ENCODE measurements around the gene SNX9.
"Not testable (repeated sequence)": the region's sequence is repeated elsewhere in the genome, so short reads cannot be mapped to it uniquely, and the experiment has no call there.

The SNX9 gene

DNA sequence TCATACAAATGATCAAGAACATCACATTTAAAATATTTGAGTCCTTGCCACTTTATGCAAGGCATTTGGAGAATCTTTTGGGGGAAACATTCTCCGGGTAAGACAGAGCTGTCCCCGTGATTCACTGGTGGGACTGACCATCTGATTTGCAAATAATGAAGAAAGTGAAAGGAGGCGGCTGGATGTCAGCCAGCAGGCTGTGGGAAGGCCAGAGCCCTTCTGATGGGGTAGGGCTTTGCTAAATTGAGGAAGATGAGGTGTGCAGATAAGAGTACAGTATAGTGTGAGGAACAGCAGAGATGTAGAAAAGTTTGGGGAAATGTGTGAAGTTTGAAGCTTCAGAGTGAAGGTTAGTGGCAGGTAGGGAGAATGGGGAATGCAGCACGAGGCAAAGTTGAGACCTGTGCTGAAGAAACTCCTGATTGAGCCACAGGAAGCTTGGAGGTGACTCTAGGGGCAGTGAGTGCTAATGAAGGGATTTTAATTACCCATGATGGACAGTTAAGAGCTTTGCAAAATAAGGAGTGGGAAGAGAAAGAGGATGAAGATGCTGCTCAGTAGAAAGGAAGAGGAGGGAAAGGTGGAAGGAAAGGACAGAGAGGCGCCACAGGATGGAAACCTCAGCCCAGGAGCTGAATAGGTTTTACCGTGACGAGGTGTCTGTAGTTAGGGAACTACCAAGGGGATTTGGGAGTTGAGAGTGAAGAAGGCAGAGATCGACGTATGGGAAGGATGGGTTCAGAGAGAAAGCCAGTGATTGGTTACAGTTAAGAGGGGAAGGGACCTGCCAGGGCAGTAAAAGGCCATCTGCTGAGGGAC, 68.7 kb downstream of the SNX9 start:
- DNase-seq = no peak

DNA sequence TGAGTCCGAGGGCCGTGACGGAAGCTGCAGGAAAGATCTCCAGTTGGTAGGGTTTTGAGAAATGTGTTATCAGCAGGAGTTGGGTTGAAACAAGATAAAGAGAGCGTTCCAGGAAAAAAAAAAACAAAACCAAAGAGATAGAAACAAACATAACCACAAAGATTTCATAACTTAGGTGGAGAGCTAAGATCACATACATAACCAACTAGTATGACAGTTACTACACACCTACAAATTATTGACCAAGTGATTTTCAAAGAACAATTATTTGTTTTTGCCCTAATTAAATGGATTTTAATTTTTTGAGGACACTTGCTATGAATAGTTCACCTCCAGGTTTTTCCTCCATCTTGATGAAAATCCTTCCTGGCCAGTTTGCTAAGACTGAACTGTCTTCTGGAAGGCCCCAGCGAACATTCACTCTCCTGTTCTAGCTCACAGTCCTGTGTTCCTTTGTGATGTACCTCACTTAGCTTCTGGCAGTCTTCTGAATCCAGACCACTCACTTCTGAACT, 69.4 kb downstream of the SNX9 start:
- DNase-seq = no peak

- peak; percentile 46 to 47 for DNase-seq
Observed at GRCh38 chr6:157893238-157893637, 70.2 kb downstream of the SNX9 start.

GRCh38 chr6:157895585-157895984, 72.5 kb downstream of the SNX9 start:
- no peak for DNase-seq

DNA sequence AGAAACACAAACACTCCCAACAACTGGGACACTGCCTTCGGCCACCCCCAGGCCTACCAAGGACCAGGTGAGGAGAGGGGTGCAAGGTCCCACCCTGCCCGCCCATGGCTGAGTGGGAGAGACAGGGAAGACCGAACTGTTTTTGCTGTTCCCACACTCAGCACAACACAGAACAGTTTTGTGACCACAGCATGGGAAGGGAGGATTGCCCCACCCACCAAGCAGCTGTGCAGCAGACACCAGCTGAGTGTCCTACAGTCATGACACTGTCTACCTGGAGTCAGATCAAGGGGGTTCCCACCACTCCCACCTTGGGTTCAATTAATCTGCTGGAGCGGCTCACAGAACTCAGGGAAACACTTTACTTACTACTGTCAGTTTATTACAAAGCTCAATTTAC, 73.9 kb downstream of the SNX9 start:
- no peak for DNase-seq

GRCh38 chr6:157898169-157898568, 75.1 kb downstream of the SNX9 start:
- DNase-seq = no peak

- DNase-seq = no peak
Observed at GRCh38 chr6:157898640-157899039, 75.6 kb downstream of the SNX9 start.

DNA sequence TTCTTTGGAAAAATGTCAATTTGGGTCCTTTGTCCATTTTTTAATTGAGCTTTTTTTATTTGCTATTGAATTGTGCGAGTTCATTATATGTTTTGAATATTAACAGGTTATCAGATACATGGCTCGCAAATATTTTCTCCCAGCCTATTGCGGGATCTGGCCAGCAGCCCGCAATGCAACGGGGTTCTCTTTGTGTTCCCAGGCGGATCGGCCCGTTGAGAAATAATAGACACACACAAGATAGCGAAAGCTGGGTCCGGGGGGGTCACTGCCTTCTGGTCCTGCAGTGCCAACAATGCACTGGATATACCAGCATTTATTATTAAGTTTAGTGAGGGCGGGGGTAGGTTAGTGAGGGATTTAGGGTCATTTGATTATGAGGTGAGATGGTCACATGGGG, 77.2 kb downstream of the SNX9 start:
- DNase-seq = not testable (repeated sequence)

GRCh38 chr6:157900751-157901150, 77.7 kb downstream of the SNX9 start:
- not testable (repeated sequence) for DNase-seq

GRCh38 chr6:157904999-157905398, 82.0 kb downstream of the SNX9 start:
- no peak for DNase-seq

DNA sequence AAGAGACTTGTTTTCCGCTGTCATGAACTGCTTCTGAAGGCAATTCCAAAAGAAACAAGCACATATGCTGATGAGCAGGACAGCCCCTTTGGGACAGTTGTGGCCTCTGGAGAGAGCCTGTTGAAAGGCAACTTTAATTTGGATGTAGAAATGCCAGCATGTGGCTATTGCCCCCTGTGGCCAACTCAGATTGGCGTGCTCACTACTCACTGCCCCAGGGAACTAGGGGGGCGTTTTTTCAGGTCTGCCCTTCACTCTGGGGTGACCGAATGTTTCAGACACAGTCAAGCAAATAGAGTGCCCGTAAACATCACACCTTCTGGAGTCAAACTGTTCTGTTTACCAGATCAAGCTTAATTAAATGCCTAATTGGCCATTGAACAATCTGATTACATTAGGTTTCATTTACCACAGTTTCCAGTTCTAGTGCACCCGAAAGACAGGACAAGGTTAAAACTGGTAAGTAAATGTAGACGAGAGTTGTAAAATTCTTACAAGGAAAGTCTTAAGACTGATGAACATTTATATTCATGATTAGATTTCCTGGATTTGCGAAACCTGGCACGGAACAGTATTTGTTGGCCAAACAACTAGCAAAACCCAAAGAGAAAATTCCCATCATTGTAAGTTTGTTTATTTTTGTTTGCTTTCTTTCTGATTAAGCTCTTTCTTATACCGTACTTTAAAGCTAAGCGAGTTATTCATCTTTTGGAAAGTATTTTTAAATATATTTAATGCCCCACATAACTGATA, 82.7 kb downstream of the SNX9 start:
- DNase-seq = no peak

DNA sequence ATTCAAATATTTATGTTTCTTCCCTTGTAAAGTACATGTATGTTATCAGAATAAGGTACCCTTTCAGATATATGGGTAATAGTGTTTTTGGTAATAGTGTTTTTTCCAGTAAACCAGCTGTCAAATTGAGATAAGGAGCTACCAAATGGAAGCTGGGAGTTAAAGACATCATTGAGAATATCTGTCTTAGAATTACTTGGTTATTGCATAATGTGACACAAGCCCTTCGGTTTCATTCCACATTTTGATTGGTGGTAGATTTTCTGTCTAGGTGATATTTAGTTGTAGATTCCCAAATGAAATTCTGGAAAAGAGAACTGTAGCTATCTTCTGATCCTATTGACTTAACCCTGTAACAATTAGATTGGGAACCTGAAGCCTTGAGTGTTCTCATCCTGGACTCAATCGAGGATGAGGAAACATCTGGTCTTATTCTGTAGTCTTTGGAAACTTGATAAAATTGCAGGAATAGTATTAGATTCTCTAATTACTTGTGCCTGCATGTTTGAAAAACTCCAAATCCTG, 83.6 kb downstream of the SNX9 start:
- DNase-seq = no peak

- DNase-seq = no peak
Observed at GRCh38 chr6:157907651-157908050, 84.6 kb downstream of the SNX9 start.

- no peak for DNase-seq
Observed at GRCh38 chr6:157908369-157909281, 85.6 kb downstream of the SNX9 start.

DNA sequence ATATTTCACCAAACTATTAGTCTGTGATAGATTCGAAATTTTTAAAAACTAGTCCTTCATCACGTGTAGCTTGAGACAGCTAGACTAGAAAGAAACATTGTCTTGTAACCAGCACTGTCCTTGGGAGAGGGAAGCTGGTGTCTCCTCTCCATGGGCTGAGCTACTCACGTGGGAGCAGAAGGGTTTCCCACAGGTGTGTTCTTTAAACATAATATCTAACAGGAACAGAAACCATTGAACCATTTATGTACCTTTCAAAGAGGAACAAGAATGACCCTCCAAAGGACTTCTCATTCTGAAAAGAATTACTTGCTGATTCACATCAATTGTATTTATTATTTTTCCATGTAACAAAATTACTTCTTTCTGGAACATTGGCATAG, 86.2 kb downstream of the SNX9 start:
- no peak for DNase-seq

DNA sequence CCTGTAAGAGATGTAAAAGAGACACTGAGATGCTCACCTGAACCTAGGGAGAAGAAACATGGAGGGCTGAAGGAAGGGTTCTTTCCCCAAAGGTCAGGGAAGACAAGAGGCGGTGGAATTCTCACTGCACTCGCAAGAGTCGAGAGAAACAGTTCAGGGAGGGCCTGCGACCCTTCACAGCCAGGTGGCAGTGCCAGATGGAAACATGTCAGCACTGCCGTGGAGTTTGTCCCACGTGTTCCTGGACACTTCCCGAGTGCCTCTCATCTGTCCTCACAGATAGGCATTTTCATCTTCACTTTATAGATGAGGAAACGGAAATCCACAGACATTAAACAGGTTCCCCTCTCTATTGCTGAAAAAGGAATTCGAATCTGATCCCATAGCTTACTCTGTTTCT, 88.2 kb downstream of the SNX9 start:
- DNase-seq = no peak

GRCh38 chr6:157911786-157912185, 88.7 kb downstream of the SNX9 start:
- no peak for DNase-seq

GRCh38 chr6:157912326-157912725, 89.3 kb downstream of the SNX9 start:
- DNase-seq = no peak

GRCh38 chr6:157921685-157922367, 98.8 kb downstream of the SNX9 start:
- DNase-seq = no peak

DNA sequence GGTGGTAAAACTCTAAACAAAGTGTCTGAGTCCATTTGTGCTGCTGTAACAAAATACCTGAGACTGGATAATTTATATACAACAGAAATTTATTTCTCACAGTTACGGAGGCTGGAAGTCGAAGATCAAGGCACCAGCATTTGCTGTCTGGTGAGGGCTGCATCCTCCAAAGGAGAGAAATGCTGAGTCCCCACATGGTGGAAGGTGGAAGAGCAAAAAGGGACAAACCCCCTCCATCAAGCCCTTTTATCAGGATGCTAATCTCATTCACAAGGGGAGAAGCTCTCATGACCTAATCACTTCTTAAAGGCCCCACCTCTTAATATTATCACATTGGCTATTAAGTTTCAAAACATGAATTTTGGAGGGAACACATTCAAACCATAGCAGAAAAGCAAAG, 102.7 kb downstream of the SNX9 start:
- DNase-seq = no peak

DNA sequence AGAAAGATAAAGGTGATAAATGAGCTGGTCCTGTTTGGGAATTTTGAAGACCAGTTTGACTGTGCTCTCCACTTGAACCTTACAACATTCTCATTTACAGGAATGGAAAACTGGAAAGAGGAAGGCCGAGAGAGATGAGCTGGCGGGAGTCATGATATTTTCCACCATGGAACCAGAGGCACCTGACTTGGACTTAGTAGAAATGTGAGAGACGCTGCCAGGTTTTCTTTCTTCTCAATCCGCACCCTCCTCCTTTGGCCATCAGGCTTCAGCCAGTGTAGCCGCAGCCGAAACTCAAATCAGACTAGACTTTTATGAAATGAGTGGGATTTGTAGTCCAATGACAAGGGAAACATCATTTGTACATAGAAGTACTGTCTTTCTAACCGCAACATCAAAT, 104.0 kb downstream of the SNX9 start:
- DNase-seq = no peak

GRCh38 chr6:157928428-157928827, 105.4 kb downstream of the SNX9 start:
- no peak for DNase-seq

All from activated CD4-positive, alpha-beta T cell treated with anti-CD3 and anti-CD28 coated beads for 4 hours (primary cell).